C4-2B (cell line): ENCODE data around the gene PMAIP1.

Experiments used
- ZFX ChIP-seq: fragments of 450-650 bp; IDR thresholded peaks from 2 replicates; pipeline ENCODE4 v1.6.1; 2017
- TF ChIP-seq, protein P1 (sequence below): fragments of 450-650 bp; conservative IDR thresholded peaks from 2 replicates; pipeline ENCODE4 v1.5.1; 2017; ENCODE audit warnings: mild to moderate bottlenecking

DNA sequence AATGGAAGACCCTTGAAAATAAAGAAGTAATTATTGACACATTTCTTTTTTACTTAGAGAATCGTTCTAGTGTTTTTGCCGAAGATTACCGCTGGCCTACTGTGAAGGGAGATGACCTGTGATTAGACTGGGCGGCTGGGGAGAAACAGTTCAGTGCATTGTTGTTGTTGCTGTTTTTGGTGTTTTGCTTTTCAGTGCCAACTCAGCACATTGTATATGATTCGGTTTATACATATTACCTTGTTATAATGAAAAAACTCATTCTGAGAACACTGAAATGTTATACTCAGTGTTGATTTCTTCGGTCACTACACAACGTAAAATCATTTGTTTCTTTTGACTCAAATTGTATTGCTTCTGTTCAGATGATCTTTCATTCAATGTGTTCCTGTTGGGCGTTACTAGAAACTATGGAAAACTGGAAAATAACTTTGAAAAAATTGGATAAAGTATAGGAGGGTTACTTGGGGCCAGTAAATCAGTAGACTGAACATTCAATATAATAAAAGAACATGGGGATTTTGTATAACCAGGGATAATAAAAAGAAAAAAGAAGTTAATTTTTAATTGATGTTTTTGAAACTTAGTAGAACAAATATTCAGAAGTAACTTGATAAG is 3.3 kb downstream of the PMAIP1 start:
- TF ChIP-seq, protein P1, sequence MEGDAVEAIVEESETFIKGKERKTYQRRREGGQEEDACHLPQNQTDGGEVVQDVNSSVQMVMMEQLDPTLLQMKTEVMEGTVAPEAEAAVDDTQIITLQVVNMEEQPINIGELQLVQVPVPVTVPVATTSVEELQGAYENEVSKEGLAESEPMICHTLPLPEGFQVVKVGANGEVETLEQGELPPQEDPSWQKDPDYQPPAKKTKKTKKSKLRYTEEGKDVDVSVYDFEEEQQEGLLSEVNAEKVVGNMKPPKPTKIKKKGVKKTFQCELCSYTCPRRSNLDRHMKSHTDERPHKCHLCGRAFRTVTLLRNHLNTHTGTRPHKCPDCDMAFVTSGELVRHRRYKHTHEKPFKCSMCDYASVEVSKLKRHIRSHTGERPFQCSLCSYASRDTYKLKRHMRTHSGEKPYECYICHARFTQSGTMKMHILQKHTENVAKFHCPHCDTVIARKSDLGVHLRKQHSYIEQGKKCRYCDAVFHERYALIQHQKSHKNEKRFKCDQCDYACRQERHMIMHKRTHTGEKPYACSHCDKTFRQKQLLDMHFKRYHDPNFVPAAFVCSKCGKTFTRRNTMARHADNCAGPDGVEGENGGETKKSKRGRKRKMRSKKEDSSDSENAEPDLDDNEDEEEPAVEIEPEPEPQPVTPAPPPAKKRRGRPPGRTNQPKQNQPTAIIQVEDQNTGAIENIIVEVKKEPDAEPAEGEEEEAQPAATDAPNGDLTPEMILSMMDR: no peak
- no peak for TF ChIP-seq ZFX
